NCI-H2107 treated with DMSO at 0.1 percent for 48 hours (cell line): ENCODE measurements around the gene THSD4.
"Not testable (repeated sequence)": the region's sequence is repeated elsewhere in the genome, so short reads cannot be mapped to it uniquely, and the experiment has no call there.

Source experiments
- DNase-seq: peaks from one replicate; lab custom pipeline; 2025; ENCODE audit not compliant: unreplicated experiment; lab: John Stamatoyannopoulos, UW

Gene THSD4

GRCh38 chr15:71314956-71315537 lies 199.8 kb downstream of the THSD4 start:
- no peak for DNase-seq

- DNase-seq: no peak
Measured at GRCh38 chr15:71316911-71317310, 201.6 kb downstream of the THSD4 start.

- DNase-seq: not testable (repeated sequence)
Measured at GRCh38 chr15:71319424-71319823, 204.2 kb downstream of the THSD4 start.

DNA sequence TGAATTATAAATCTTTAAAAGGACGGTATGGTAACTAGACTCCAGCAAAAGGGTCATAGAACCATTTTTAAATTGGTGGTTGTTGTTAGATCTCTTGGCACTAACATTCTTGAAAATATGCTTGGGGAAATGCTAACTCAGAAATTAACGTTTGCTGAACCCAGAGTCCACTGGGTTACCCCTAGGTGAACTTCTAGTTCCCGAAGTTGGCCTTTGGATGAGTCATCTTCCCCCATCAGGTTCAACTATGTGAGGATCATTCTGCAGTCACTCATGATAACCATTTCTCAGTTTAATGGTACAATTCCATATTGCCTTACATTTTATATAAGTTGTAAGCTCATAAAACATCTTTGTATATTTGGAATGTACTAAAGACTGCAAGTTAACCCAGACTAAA lies 204.7 kb downstream of the THSD4 start:
- no peak for DNase-seq

- no peak for DNase-seq
Measured at GRCh38 chr15:71323082-71323481, 207.8 kb downstream of the THSD4 start.

GRCh38 chr15:71323584-71323983 lies 208.3 kb downstream of the THSD4 start:
- no peak for DNase-seq

GRCh38 chr15:71325481-71325880 lies 210.2 kb downstream of the THSD4 start:
- no peak for DNase-seq

DNA sequence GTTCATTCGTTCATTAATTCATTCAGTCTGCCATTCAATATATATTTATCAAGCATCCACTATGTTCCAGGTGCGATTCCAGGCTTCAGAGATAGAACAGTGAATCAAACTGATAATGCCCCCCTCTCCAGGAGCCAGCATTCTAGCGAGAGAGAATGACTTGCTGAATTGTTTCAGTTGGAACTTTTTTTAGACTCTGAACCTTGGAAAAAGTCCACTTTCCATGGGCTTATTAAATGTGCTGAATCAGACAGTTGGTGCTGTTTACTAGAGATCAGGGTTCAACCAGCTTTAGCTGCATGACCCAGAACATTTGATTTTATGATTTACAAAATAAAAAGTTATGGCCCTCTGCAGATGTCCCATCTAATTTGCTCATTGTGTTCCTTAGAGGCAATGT lies 213.2 kb downstream of the THSD4 start:
- no peak for DNase-seq

DNA sequence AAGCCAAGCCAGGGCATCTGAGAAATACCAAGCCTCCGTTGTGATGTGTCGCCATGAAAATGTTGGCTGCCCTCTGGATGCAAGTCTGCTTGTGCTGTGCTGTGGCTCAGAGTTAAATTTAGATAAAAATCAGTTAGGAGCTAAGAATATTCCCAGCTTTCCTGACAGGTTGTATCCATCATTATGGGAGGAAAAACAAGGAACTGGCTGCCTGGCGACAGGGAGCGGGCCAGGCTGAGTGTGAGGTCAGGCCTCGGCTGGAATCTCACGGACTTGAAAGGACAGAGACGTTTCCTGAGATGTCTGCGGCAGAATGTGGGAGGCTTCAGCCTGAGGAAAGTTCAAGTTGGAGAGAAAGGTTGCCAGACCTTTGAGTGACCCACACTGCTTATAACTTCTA lies 213.8 kb downstream of the THSD4 start:
- no peak for DNase-seq

DNA sequence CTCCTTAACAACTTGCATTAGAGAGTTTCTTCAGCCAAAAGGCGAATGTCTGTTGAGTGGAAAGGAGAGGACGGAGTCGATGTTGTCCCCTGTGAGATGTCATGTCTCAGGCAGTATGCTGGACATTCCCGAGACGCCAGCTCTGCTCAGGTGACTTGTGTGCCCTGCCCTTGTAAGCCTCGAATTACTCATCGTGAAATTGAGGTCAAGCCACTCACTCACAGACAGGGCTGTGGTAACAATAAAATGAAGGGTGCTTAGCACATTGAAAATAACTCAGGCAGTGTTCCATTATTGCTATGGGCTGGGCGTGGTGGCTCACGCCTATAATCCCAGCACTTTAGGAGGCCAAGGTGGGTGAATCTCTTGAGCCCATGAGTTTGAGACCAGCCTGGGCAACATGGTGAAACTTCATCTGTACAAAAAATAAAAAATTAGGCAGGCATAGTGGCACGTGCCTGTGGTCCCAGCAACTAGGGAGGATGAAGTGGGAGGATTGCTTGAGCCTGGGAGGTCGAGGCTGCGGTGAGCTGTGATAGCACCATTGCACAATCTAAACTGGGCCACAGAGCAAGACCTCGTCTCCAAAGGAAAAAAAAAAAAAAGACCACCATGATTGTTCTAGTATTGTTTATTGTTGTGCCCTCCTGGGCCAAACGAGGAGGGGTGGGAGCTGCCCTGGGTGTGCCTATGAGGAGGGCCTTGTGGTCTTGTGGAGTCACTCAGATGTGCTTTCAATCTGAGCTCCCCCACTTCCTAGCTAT lies 214.4 kb downstream of the THSD4 start:
- no peak for DNase-seq

DNA sequence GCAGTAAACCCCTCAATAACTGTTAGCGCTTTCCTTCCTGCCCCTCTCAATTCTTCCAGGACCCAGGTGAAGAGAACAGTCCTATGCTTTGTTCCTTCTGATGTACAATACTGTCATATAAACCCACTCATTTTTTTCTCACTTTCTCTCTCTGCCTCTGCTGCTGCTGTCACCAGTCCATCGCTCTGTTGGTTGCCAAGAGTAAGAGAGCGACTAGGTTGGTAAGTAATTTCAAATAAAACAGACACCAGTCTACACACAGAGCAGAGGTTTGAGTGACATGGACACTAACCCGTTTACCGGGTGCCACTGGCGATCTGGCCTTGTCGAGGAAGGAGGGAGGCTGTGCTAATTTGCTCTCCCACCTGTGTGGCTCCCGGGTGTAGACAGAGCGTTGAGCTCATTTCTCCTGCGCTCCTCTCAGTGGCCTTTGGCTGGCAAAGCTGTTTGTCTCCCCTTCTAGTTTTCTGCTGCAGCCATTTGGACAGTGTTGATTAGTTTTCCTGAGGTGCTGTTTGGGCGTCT lies 215.4 kb downstream of the THSD4 start:
- no peak for DNase-seq

GRCh38 chr15:71331173-71331572 lies 215.9 kb downstream of the THSD4 start:
- DNase-seq: no peak

DNA sequence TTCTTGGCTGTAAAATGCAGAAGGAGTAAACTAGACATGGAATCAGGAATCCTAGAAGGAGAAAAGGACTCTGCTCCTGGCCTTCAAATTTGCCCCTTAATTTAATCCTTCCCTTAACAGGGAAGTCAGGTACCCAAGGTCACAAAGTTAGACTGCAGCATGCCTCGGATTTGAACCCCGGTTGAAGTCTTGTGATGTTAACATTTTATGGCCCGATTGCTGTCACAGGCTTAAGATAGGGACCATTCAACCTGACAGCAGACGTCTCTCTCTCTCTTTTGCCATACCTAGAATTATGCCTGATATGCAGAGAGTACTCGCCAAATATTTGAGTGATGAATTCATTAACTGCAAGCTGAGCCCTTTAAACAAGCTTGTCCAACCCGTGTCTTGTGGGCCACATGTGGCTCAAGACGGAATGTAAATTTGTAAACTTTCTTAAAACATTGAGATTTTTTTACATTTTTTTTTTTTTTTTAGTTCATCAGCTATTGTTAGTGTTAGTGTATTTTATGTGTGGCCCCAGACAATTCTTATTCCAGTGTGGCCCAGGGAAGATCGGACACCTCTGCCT lies 217.2 kb downstream of the THSD4 start:
- DNase-seq: no peak

DNA sequence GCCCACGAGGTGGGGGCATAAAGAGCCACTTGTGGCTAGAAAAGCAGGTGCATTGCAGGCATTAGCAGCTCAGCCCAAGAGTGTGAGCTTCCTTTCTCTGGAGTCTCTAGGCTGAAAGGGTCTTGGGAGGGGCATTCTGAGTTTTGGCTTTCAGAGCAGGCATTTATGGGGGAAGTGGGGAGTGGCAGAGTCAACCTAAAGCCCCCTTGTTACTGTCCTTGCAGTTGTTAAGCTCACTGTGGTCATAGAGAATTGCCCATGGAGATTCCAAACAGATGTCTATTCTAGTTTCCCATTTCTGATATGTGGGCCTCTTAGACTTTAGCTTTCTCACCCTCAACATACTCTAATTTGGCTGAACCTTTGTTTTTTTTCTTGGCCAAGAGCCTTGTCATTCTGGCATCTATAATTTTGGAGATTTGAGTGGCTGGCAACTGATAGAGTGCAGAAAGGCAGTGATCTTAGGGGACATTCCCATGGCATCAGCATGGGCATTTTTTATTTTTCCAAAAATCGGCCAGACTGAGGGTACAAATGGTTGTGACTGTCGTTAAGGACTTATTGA lies 217.9 kb downstream of the THSD4 start:
- no peak for DNase-seq

DNA sequence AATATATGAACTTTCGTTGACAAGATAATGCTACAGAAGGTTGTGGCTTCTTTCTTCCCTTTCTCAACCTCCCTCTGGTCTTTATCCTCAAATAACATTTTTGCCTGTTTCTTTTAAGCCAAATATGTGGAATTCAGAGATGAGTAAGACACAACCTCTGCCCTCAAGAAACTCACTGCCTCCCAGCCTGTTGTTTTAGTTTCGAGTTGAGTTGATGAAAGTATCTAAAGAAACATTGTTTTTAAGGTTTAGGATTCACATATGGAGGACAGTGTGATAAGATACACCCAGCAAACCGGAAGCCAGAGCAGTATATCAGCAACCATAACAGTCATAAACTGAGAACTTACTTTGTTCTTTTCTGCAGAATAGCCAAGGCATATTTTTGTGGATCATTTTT lies 218.6 kb downstream of the THSD4 start:
- DNase-seq: no peak

GRCh38 chr15:71334434-71334833 lies 219.2 kb downstream of the THSD4 start:
- no peak for DNase-seq

- no peak for DNase-seq
Measured at GRCh38 chr15:71334873-71335272, 219.6 kb downstream of the THSD4 start.

- DNase-seq: no peak
Measured at GRCh38 chr15:71335591-71335990, 220.3 kb downstream of the THSD4 start.

GRCh38 chr15:71336671-71337070 lies 221.4 kb downstream of the THSD4 start:
- DNase-seq: no peak

DNA sequence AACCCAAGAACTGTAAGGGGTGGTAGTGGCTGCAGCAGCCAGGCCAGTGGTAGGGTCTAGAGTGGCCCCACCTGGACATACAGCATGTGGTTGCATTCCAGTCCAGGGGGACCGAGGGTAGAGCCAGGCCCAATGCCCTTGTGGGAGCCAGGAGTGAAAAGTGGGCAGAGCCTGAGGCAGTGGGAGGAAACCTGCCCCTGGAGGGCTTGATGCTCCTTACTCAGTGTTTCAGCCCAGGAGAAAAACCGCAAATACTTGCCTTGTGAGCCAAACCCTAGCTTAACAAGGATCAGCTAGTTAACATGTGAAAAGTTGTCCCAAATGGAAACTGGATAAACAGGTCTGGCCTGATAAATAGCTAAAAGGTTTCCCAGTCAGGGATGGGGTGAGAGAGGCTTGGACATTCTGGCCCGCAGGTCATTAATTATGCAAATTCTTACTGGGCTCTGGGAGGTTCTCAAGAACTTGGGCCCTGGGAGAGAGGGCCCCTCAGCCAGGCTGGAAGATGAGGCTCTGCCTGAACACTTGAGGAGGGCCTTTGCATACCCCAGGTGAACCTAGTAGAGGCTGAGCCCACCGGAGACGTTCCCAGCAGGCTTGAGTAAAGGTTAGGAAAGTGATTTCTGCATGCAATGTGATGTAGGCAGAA lies 222.1 kb downstream of the THSD4 start:
- no peak for DNase-seq

DNA sequence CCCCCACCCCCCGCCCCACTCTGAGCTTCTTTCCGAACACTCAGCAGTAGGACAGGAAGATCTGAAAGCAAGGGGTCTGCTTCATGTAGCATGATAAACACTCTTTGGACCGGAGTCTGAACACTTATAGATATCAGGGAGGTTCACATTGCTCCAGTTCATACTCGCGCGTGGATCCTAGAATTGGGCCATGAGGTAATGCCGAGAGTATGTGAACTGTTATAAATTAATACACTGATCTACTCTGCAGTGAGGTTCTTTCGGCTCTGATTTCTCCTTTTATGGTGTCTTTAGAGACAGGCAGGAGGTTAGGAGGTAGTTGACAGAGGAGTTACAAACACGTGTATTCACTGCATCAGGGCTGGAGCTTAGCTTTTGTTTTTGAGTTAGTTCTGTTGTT lies 223.0 kb downstream of the THSD4 start:
- no peak for DNase-seq
